DMS 273 (cell line): ENCODE data around the gene LACTBL1.

Experiments
- DNase-seq: peaks from one replicate; lab custom pipeline; 2025; ENCODE audit not compliant: unreplicated experiment; lab: John Stamatoyannopoulos, UW

The LACTBL1 gene

GRCh38 chr1:22978299-22978698 lies 5.6 kb upstream of the LACTBL1 start:
- peak; percentile 29 for DNase-seq

GRCh38 chr1:22976461-22977243 lies 4.0 kb upstream of the LACTBL1 start:
- DNase-seq: peak; percentile 92

- no peak for DNase-seq
Observed at GRCh38 chr1:22976127-22976460, 3.4 kb upstream of the LACTBL1 start.

- DNase-seq: no peak
Observed at GRCh38 chr1:22975694-22976093, 3.0 kb upstream of the LACTBL1 start.

GRCh38 chr1:22971611-22972405 lies 858 bp downstream of the LACTBL1 start:
- peak; percentile 36 for DNase-seq

- DNase-seq: peak; percentile 32
Observed at GRCh38 chr1:22971161-22971560, 1.5 kb downstream of the LACTBL1 start.

GRCh38 chr1:22970096-22970495 lies 2.6 kb downstream of the LACTBL1 start:
- no peak for DNase-seq

GRCh38 chr1:22969304-22969709 lies 3.4 kb downstream of the LACTBL1 start:
- DNase-seq: peak; percentile 99

GRCh38 chr1:22967833-22968232 lies 4.8 kb downstream of the LACTBL1 start:
- no peak for DNase-seq

GRCh38 chr1:22966309-22966708 lies 6.4 kb downstream of the LACTBL1 start:
- DNase-seq: no peak

GRCh38 chr1:22963044-22963677 lies 9.5 kb downstream of the LACTBL1 start:
- no peak for DNase-seq

GRCh38 chr1:22962558-22962957 lies 10.1 kb downstream of the LACTBL1 start:
- DNase-seq: no peak

- DNase-seq: no peak
Observed at GRCh38 chr1:22959545-22960360, 12.9 kb downstream of the LACTBL1 start.

GRCh38 chr1:22958556-22958955 lies 14.1 kb downstream of the LACTBL1 start:
- no peak for DNase-seq

- no peak for DNase-seq
Observed at GRCh38 chr1:22957066-22957465, 15.6 kb downstream of the LACTBL1 start.

GRCh38 chr1:22955146-22955545 lies 17.5 kb downstream of the LACTBL1 start:
- DNase-seq: no peak

GRCh38 chr1:22953740-22954141 lies 18.9 kb downstream of the LACTBL1 start:
- DNase-seq: no peak

GRCh38 chr1:22953057-22953739 lies 19.5 kb downstream of the LACTBL1 start:
- DNase-seq: no peak

GRCh38 chr1:22952694-22953056 lies 20.0 kb downstream of the LACTBL1 start:
- DNase-seq: peak; percentile 36

GRCh38 chr1:22951796-22952195 lies 20.9 kb downstream of the LACTBL1 start:
- DNase-seq: no peak
